Measurements from ENCODE around the gene C14orf93.

Gene C14orf93

GRCh38 chr14:23009939-23010726, at the start of gene C14orf93:
Gene C14orf93 (minus strand): TSS chr14:23010143. CDS start chr14:22999023, 11,120 bp downstream.
- FAIRE-seq, result no peak

- no peak for FAIRE-seq
These were observed 48.9 kb upstream of the C14orf93 start for GRCh38 chr14:23058654-23059504.

GRCh38 chr14:23057757-23058653, 48.1 kb upstream of the C14orf93 start:
- peak; percentile 42 for FAIRE-seq

GRCh38 chr14:23056956-23057756, 47.2 kb upstream of the C14orf93 start, which contains the start of gene CDH24:
Gene CDH24 (minus strand): TSS chr14:23057520. CDS start chr14:23055733, 1,787 bp downstream.
- no peak for FAIRE-seq

GRCh38 chr14:23056145-23056955, 46.4 kb upstream of the C14orf93 start:
- FAIRE-seq, result no peak

GRCh38 chr14:23055621-23056144, 45.7 kb upstream of the C14orf93 start:
- FAIRE-seq, result no peak

GRCh38 chr14:23055147-23055550, 45.2 kb upstream of the C14orf93 start:
- no peak for FAIRE-seq

- FAIRE-seq, result no peak
These were observed 44.3 kb upstream of the C14orf93 start for GRCh38 chr14:23054000-23054811.

- no peak for FAIRE-seq
These were observed 43.5 kb upstream of the C14orf93 start for GRCh38 chr14:23053426-23053825.

GRCh38 chr14:23052671-23053070, 42.7 kb upstream of the C14orf93 start:
- FAIRE-seq, result no peak

GRCh38 chr14:23052182-23052623, 42.3 kb upstream of the C14orf93 start:
- no peak for FAIRE-seq

- FAIRE-seq, result no peak
These were observed 41.5 kb upstream of the C14orf93 start for GRCh38 chr14:23051141-23052057.

- no peak for FAIRE-seq
These were observed 39.1 kb upstream of the C14orf93 start for GRCh38 chr14:23049011-23049410.

GRCh38 chr14:23047751-23048693, 38.1 kb upstream of the C14orf93 start:
- no peak for FAIRE-seq

GRCh38 chr14:23047034-23047634, 37.2 kb upstream of the C14orf93 start:
- no peak for FAIRE-seq

- FAIRE-seq, result no peak
These were observed 35.7 kb upstream of the C14orf93 start for GRCh38 chr14:23045419-23046357.
